ENCODE results near the gene TAF4B.
"Not testable (repeated sequence)": the region's sequence is repeated elsewhere in the genome, so short reads cannot be mapped to it uniquely, and the experiment has no call there.

TAF4B gene, protein sequence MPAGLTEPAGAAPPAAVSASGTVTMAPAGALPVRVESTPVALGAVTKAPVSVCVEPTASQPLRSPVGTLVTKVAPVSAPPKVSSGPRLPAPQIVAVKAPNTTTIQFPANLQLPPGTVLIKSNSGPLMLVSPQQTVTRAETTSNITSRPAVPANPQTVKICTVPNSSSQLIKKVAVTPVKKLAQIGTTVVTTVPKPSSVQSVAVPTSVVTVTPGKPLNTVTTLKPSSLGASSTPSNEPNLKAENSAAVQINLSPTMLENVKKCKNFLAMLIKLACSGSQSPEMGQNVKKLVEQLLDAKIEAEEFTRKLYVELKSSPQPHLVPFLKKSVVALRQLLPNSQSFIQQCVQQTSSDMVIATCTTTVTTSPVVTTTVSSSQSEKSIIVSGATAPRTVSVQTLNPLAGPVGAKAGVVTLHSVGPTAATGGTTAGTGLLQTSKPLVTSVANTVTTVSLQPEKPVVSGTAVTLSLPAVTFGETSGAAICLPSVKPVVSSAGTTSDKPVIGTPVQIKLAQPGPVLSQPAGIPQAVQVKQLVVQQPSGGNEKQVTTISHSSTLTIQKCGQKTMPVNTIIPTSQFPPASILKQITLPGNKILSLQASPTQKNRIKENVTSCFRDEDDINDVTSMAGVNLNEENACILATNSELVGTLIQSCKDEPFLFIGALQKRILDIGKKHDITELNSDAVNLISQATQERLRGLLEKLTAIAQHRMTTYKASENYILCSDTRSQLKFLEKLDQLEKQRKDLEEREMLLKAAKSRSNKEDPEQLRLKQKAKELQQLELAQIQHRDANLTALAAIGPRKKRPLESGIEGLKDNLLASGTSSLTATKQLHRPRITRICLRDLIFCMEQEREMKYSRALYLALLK

DNA sequence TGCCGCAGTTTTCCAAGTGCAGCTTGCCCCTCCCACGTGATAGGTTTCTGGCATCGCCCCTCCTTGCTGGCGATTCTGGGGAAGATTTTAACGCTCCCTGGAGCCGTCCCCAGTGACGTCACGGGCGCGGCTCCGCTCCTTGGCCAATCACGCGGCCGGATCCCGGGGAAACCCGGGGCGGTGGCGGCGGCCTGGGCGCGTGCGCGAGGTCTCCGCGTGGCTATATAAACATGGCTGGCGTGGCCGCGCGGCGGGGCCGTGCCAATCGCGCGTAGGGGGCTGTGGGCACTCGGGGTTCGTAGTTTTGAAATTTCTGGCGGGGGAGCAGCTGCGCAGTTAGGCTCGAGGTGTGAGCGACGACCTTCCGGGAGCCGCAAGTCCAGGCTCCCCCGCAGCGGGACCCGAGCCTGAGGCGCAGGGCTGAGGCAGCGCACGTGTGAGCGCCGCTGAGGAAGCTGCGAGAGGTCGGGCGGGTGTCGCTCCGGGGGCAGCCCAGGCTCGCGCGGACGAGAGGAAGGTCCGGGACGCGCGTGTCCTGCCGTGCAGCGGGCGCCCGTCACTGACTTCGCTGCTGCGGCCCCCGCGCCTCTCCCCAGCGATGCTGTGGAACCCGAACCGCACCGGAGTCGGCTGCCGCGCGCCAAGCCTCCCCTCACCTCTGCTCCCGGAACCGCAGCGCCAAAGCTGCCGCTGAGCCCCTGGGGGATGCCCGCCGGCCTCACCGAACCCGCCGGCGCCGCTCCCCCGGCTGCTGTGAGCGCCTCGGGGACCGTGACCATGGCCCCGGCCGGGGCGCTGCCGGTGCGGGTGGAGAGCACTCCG lies at the start of gene TAF4B:
TSS of gene TAF4B (plus strand) at position 217 of the 822 bp plus-strand sequence. CDS start at position 706, 489 bp downstream.
- peak; percentile 91 for DNase-seq

DNA sequence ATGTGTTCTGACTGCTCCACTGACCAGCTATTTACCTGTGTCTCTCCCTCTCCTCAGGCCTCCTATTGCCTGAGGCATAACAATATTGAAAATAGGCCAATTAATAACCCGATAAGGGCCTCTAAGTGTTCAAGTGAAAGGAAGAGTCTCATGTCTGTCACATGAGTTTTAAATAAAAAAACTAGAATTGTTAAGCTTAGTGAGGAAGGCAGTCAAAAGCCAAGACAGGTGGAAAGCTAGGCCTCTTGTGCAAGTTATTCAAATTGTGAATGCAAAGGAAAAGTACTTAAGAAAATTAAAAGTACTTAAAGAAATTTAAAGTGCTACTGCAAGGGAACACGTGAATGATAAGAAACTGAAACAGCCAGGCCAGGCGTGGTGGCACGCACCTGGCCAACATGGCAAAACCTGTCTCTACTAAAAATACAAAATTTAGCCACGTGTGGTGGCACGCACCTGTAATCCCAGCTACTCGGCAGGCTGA lies 44.9 kb upstream of the TAF4B start:
- no peak for DNase-seq

DNA sequence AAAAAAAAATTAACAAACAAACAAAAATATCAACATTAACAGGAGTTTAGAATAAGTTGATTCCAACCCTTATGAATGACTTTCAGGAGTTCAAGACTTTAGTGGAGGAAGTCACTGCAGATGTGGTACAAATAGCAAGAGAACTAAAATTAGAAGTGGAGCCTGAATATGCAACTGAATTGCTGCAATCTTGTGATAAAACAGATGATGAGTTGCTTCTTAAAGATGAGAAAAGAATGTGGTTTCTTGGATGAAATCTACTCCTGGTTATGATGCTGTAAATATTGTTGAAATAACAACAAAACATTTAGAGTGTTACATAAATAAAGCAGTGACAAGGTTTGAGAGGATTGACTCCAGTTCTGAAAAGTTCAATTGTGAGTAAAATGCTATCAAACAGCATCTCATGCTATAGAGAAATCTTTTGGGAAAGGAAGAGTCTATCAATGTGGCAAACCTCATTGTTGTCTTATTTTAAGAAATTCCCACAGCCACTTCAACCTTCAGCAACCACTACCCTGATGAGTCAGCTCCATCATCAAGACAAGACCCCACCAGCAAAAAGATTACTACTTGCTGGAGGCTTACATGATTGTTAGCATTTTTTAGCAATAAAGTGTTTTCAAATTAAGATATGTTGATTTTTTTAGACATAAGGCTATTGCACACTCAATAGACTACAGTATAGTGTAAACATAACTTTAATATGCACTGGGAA lies 42.7 kb upstream of the TAF4B start:
- DNase-seq = no peak

DNA sequence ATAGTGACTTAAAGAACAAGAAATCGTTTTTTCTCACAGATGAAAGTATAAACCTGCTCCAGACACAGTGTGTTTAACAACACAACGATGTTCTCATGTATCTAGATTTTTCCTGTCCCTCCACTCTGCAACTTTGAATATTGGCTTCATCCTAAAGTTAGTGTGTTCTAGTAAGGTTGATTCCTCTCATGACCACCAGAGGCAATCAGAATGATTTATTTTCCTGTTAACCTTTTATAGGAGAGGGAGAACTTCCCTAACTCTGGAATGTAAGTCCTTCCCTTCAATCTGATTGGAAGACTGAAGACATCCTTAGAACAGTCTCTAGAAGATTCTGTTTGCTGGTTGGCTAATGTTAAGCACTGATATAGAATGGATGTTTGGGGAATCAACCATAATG lies 41.0 kb upstream of the TAF4B start:
- DNase-seq = no peak

DNA sequence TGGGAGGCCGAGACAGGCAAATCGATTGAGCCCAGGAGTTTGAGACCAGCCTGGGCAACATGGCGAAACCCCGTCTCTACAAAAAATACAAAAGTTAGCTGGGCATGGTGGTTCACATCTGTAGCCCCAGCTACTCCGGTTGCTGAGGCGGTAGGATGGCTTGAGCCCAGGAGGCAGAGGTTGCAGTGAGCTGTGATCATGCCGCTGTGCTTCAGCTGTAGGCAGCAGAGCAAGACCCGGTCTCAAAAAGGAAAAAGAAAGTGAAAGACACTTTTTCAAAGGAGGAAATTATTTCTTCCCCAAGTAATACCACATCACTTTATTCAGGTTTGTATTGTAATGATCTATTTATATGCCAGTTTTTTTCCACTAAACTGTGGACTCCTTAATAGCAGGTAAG lies 35.7 kb upstream of the TAF4B start:
- no peak for DNase-seq

DNA sequence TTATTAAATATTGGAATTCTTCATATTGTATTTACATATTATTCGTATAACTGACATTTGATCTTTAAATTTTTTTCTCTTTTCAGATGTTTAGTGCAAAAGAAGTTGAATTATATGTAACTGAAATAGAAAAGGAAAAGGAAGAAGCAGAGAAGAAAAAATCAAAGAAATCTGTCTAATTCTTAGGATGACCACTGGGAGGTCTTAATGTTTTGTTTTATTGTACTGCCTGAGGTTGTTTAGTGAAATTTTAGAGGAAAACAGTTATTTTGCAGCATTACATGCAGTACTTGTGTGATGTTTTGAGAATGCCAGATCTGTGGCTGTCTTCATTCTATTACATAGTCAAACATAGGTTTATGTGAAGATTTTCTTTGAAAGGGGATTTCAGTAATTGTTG lies 34.0 kb upstream of the TAF4B start:
- no peak for DNase-seq

DNA sequence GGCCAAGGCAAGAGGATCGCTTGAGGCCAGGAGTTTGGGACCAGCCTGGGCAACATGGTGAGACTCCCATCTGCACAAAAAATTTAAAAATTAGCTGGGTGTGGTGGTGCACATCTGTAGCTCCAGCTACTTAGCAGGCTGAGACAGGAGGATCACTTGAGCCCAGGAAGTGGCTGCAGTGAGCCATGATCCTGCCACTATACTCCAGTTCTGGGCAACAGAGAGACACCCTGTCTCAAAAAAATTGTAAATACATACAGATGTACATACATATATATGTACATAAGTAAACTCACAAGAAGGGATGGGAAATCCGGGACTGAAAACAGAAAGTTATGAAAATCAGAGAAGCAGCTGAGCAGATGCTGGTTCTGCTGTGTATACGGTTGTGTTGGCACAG lies 29.6 kb upstream of the TAF4B start:
- no peak for DNase-seq

DNA sequence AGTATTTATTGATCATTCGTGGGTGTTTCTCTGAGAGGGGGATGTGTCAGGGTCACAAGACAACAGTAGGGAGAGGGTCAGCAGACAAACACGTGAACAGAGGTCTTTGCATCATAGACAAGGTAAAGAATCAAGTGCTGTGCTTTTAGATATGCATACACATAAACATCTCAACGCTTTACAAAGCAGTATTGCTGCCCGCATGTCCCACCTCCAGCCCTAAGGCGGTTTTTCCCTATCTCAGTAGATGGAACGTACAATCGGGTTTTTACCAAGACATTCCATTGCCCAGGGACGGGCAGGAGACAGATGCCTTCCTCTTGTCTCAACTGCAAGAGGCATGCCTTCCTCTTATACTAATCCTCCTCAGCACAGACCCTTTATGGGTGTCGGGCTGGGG lies 24.2 kb upstream of the TAF4B start:
- DNase-seq = not testable (repeated sequence)

DNA sequence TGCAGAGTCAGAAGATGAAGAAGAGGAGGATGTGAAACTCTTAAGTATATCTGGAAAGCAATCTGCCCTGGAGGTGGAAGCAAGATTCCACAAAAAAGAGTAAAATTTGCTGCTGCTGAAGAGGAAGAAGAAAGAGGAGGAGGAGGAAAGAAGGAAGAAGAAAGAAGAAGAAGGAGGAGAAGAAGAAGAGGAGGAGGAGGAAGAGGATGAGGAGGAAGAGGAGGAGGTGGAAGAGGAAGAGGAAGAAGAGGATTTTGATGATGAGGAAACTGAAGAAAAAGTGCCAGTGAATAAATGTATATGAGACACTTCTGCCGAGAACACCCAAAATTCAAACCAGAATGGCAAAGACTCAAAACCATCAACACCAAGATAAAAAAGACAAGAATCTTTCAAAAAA lies 20.9 kb upstream of the TAF4B start:
- no peak for DNase-seq

DNA sequence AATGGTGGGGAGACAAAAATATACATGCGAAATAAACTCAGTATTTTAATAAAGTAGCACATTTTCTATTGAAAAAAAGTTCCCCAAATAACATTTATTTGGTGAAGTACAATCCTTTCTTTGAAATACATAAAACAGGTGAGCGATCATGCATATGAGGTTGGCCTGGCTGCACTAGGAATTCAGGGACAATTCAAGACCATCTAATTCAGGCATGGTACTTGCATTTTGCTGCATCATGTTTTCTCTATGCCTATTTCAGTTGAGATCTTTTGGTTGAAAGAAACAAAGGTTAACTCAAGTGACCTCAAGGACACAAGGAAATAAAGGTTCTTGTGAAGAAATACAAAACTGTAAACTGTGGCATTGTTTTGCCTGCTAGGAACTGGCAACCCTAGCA lies 19.8 kb upstream of the TAF4B start:
- DNase-seq = no peak

DNA sequence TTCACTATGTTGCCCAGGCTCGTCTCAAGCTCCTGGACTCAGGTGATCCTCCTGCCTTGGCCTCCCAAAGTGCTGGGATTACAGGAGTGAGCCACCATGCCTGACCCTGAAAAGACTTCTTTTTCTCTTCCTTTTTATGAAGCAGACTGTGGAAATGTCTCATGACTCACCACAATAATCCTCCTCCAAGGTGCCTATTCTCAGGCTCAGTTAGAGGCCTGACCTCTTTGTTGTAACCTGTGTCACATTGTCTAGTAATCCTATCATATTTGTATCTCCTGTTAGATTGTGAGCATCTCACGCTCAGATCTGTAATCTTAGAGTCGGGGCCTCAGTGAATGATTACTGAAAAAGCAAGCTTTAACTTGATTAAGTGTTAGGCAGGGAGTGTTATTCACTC lies 18.3 kb upstream of the TAF4B start:
- no peak for DNase-seq

DNA sequence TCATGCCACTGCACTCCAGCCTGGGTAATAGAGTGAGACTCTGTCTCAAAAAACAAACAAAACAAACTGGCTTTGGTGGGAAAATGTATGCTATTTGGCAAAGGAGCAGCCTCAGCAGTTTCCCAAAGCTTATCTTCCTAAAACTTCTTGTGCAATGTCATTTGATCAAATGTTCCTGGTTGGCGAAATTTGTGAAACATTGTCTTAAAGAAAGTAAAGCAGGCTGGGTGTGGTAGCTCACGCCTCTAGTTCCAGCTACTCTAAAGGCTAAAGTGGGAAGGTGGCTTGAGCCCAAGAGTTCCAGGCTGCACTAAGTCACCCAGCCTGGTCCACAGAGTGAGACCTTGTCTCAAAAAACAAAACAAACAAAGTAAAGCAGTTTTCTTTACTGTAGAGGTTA lies 17.3 kb upstream of the TAF4B start:
- DNase-seq = peak; percentile 67

DNA sequence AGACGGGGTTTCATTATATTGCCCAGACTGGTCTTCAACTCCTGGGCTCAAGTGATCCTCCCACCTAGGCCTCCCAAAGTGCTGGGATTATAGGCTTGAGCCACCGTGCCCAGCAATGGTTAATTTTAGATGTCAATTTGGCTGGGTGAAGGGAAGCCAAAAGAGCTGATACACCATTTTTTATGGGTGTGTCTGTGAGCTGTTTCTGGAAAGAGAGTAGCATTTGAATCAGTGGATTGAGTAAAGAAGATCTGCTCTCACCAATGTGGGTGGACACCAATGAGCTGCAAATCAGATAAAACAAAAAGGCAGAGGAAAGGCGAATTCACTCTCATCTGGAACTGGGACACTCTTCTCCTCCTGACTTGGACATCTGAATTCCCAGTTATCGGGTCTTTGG lies 16.1 kb upstream of the TAF4B start:
- no peak for DNase-seq

DNA sequence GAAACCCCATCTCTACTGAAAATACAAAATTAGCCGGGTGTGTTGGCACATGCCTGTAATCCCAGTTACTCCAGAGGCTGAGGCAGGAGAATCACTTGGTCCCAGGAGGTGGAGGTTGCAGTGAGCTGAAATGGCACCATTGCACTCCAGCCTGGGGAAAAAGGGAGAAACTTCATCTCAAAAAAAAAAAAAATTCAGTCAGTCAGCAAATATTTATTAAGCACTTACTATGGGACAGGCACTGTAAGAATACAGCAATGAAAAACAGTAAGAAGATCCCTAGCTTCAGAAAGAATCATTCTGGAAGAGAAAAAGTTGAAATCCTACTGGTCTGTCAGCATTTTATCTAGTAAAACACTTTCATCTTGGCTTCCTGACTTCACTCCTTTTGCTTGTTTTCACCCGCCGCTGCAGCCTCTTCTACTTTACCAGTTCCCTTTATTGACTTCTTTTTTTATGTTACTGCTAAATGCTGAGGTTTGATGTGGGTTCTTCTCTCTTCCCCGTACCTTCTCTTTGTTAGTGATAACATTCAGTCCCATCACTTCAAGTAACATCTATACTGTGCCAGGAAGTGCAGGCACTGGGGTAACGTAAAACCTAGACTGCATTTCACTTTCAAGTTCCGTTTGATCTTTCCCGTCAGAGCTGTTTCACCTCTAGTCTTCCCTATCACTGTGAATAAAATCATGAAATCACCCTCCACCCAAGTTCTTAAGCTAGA lies 10.8 kb upstream of the TAF4B start:
- DNase-seq = no peak

DNA sequence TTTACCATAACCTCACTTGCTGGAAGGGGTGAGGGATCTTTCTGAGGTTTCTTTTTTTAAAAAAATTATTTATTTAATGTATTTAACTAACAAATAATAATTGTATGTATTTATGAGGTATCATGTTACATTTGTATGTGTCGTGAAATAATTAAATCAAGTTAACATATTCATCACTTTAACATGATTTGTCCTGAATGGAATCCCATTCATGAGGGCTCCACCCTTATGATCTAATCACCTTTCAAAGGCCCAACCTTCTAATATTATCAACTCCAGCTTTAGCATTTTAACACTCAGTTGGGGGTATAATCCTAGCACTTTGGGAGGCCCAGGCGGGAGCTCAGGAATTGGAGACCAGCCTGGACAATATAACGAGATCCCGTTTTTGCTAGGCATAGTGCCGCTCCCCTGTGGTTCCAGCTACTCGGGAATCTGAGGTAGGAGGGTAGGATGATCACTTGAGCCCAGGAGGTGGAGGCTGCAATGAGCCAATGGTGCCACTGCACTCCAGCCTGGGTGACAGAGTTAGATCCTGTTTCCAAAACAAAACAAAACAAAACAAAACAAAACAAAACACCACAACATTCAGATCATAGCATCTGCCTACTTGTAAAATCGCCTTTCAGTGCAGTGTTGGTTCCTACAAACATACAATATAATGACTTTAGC lies 1.1 kb upstream of the TAF4B start:
- no peak for DNase-seq

DNA sequence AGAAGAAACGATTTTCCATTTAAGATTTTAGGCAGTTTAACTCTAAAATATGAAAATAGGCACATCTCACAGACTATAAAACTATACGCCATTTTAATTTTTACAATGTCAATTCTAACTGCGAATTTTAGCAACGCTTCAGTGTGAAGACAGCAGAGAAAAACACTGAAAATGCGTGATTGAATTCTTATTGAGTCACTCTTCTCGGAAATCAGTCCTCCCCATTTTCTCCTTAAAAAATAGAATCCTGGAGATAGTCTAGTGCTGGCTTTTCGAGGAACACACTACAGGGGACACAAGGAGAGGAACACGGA lies 373 bp upstream of the TAF4B start:
- DNase-seq = no peak

DNA sequence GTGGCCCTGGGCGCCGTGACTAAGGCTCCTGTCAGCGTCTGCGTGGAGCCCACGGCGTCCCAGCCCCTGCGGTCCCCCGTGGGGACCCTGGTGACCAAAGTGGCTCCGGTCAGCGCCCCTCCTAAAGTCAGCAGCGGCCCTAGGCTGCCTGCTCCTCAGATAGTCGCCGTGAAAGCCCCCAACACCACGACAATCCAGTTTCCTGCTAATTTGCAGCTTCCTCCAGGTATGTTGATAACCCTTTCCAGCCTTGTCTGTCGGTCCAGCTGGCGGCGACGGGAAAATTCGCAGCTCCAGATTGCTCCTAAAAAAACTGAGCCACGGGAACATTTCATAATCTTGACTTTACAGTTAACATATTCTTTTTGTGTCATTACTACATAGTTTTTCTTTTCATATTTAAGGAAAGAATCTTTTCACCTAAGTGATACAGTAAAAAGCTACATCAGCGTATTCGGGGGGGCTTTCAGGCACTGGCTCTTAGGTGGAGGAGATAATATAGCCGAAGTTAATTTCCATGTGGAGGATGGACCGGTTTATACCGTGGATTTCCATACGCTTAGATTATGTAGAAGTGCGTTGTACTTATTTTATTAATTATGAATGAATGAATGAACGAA lies 916 bp downstream of the TAF4B start:
- DNase-seq = no peak

DNA sequence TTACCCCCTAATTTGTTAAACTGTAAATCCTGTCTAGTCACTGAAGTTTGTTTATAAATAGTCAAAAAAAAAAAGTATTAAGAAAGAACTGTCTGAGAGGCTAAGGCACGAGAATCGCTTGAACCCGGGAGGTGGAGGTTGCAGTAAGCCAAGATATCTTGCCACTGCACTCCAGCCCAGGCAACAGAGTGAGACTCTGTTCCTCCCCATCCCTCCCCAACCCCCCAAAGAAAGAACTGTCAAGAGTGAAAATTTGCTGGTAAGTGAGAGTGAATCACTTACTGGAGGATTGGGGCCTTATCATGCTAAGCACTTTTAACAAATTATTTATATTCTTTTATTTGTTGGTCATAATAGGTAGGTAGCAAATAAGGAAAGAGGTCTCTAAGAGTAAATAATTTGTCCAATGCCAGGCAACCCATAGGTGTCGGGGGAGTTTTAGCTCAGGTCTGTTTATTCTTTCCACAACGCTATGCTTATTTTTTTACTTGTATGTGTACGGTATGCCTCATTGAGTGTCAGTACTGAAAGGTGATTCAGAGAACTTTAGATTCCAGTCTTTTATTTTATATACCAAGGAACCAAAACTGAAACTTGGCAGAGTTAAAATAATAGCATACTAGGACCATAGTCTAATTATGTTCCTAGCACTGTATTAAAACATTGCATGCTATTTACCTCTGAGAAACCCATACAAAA lies 2.5 kb downstream of the TAF4B start:
- DNase-seq = peak; percentile 47

DNA sequence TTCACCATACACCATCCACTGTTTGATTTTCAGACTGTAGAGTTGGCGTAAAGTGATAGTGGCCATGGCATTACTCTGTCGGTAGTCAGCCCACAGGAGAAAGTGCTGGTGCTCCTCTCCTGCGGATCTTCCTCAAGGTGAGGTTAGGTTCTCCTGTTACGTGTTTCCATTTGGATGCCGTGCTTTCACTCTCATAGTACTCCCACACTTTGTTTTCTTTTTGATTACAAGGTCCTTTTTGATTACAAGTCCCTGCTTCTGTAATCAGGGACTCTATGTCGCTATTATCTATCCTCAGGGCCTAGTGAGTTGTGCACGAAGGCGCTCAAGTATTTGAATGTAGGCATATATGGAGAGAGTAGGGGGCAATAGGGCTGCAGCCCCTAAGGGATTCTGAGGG lies 4.3 kb downstream of the TAF4B start:
- DNase-seq = no peak

DNA sequence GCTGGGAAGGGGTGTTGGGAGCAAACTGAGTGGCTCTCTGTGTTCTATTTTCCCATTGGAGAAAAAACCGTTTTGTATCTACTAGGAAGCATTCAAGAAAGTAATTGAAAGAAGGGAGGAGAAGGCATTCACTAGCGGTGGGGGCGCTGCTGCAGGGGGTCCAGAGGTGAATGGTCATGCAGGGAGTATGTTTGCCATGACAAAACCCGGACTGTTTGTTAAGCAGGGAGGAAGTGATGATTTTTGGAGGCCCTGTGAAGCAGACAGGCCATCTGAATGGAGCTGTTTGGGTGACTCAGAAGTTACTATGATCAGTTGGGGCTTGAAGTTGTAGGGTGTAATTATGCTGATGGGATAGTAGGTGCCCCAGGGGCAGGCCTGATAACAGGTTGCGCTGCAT lies 7.0 kb downstream of the TAF4B start:
- no peak for DNase-seq
